ENCODE measurements around the gene KSR1.
"Not testable (repeated sequence)": the region's sequence is repeated elsewhere in the genome, so short reads cannot be mapped to it uniquely, and the experiment has no call there.

The KSR1 gene

DNA sequence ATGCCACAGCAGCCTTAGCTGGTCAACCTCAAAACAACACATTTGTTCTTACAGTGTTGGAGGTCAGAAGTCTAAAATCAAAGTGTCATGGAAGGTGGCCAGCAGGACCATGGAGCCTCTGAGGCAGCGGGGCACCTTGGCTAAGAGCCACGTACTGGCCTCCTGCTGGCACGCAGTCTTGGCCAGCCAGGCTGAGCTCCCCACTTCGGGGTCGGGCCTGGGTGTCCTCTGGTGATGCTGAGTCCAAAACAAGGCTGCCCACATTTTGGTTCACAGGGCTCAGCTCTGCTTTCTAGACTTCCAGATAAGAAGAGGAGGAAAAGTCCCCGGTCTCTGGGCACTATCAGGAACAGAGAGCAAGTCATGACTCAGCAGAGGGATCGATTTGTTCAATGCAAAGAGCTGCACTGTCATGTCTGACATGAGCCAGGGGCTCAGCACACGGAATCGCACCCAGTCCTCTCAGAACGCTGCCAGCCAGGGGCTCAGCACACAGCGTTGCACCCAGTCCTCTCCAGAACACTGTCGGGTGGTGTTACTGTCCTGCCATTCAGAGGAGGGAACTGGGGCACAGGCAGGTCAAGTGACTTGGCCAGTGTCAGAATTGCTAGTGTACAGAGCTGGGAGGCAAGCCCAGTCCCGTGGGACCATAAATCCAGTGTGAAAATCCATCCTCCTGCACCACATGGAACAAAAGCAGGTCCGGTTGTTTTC is 177.2 kb downstream of the KSR1 start:
- DNase-seq (ENCODE audit: low read depth) = no peak

DNA sequence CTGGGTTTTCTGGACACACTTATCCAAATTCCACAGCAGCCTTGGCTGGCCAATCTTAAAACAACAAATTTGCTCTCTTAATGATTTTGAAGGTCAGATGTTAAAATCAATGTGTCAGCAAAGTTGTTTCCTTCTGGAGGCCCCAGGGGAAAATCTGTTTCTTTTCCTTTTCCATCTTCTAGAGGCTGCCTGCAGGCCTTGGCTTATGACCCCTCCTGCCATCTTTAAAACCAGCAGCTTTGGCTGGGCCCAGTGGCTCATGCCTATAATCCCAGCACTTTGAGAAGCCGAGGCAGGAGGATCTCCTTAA is 177.7 kb downstream of the KSR1 start:
- DNase-seq (ENCODE audit: low read depth) = no peak

DNA sequence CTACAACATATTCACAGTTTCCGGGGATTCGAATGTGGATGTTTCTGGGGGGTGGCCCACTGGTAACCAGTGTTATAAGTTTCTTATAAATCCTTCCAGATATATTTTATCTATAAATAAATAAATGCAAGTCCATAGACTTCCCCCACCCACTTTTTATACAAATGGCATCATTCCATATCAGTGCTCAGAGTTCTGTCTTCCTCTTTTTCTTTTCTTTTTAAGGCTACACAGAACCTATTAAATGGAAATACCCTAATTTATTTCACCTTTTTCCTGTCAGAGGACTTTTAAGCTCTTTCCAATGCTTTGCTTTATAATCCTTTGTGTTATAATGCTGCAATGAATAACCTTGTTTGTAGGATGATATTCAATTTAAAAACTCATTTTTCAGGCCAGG is 178.5 kb downstream of the KSR1 start:
- DNase-seq (ENCODE audit: low read depth) = no peak

DNA sequence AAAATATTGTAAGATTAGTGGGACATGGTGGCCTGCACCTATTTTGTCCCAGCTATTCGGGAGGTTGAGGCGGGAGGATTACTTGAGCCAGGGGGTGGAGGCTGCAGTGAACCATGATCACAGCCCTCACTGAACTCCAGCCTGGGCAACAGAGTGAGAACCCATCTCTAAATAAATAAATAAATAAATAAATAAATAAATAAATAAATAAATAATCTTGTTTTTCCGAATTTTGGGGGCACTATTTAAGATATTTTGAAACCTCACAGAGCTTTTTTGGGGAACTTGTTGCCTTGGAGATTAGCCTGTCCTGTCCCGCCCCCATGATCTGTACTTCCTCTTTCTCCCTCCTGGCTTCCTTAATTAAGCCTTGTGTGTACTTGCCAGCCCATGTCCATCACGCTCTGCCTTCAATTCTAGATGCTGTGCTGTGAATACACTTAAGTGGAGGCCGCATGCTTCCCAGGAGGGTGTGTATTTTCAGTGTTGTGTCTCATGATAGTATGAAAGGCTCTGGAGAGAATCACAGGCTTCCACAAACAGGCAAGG is 179.1 kb downstream of the KSR1 start:
- no peak for DNase-seq (ENCODE audit: low read depth)

DNA sequence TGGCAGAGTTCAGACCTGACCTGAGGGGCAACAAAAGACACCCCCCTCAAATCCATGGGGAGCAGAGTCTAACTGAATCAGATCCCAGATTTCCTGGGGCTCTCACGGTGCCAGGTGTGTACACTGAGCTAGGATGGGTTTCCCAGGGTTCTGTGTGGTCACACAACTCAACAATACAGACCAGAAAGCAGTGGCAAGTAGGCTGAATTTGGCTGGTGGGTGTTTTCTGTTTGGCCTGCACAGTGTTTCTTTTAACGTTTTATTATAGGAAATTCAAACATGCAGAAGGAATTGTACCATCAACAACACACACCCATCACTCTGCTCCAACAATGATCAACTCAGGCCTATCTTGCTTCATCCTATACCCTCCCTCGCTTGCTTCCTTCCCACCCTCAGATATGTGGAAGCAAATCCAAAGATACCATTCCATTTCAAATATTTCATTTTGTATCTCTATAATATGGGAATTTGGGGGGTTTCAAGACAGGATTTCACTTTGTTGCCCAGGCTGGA is 179.8 kb downstream of the KSR1 start:
- DNase-seq (ENCODE audit: low read depth) = not testable (repeated sequence)

DNA sequence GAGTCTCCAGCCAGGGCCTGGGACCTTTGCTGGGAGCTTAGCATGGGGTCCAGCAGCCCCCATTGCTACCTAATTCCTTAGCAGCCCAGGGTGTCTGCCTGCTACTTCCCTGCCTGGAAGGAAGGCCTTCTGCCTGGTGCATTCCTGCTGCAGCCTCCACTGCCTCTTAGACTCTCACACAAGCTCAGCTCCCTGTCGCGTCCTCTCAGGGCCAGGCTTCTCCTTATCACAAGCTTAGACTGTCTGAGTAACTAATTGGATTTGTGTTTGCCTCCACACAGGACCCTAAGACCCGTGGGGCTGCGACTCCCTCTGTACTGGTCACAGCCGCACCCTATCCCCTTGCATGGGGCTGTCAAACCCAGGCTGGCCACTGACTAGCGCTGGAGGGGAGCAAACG is 181.6 kb downstream of the KSR1 start:
- not testable (repeated sequence) for DNase-seq (ENCODE audit: low read depth)

DNA sequence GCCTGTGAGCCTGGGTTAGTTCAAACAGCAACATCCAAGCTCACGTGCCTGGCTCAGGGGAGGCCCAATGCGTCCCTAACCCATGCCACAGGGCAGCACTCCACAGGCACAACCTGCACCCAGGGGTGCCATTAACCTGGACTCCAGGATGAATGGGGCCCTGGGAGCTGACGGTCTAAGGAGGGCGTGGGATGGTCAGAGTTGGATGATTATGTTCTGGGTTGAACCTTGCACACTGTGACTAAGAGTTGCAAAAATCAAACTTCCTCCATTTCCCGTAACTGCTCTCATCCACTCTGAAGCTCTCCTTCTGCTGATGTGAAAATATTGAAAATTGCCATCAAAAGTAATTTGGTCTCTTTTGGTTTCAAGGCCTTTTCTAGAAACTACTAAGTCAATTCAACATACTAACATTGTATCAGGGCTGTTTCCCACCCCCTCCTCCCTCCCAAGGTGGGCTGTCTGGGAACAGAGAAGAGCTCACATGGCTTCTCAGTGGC is 182.2 kb downstream of the KSR1 start:
- not testable (repeated sequence) for DNase-seq (ENCODE audit: low read depth)

DNA sequence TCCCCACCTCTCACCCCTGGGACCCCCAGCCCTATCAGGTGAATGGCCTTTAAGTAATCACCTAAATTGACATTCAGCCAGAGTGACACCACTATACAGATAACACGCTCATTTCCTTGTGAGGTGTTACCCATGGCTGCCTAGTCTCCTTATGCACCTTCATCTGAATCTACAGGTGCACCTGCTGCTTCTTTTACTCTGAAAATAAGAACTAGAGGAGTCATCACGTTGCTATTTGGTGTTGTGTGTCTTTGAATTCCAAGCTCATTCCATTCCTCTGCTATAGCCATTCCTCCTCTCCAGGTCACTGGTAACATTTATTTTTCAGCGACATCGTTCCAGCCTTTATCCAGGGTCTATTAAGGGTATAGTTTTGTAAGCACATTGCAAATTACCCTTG is 184.5 kb downstream of the KSR1 start:
- no peak for DNase-seq (ENCODE audit: low read depth)

DNA sequence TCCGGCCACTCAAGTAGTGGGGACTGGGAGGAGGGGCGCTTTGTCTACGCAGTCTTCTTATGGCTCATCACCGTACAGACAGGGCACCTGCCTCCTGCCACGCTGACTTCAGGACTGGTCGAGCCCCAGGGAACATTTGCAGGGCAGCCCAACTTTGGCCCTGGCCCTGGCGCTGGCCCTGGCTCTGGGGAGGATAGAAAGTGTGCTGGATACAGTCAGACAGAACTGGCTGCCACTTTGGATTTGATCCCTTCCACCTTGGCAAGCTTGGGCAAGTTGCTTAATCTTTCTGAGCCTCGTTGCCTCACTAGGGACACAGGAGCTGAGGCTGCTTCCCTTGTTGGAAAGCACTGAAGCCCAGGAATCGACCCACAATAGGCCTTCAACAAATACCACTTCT is 188.3 kb downstream of the KSR1 start:
- peak; percentile 55 for DNase-seq (ENCODE audit: low read depth)

DNA sequence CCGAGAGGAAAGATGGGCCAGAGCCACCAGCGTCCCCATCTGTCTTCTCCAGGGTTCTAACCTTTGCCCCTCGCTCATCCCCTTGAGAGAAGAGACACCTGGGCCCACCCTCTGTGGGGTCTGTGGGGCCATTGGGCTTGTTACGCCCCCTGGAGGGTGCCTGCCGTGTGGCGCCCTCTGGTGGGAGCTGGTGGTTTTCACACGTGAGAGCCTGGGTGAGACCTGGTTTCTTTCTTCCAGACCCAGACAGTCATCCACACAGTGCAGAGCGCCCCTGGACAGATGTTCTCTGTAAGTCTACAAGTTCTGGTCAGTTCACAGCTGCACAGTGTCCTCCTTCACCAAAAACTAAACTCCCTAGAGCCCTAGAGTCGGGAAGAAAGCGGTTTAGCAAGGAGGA is 189.4 kb downstream of the KSR1 start:
- DNase-seq (ENCODE audit: low read depth) = not testable (repeated sequence)

DNA sequence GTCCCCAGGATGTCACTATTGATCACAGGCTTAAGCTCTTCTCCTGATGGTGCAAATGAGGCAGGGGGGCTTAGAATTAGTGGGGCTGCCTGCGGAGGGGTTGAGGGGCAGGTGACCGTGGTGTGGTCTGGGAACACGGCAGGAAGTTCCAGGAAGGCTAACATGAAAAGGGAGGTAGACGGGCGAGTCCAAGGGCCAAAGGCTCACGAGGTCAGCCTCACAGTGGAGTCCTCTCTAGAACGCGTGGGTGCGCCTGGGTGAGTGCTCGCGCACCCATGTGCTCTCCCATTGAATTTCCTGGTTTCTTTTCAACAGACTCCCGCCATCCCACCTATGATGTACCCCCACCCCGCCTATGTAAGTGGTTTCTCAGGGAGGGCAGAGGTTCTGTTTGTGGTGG is 190.0 kb downstream of the KSR1 start:
- DNase-seq (ENCODE audit: low read depth) = no peak

DNA sequence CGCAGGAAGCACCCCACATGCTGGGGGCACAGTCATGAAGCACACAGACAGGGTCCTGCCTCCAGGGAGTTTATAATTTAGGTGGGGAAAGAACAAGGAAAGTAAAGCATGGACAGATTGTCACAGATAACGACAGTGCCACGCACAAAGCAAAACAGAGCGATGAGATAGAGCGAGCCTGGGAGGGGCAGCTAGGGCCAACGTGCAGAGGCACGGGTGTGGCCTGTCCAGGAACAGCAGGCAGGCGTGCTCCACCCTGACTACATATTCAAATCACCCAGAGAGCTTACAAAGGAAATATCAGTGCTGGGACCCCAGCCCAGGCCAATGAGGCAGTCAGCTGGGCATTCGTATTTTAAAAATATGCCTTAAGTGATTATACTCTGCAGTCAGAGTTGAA is 191.5 kb downstream of the KSR1 start:
- no peak for DNase-seq (ENCODE audit: low read depth)

DNA sequence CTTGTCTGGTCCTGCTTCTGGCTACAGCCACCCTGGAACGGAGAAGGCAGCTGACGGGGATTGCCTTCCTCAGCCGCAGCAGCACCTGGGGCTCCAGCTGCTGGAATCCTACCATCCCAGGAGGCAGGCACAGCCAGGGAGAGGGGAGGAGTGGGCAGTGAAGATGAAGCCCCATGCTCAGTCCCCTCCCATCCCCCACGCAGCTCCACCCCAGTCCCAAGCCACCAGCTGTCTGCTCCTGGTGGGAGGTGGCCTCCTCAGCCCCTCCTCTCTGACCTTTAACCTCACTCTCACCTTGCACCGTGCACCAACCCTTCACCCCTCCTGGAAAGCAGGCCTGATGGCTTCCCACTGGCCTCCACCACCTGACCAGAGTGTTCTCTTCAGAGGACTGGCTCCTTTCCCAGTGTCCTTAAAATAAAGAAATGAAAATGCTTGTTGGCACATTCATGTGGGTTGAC is 192.9 kb downstream of the KSR1 start:
- not testable (repeated sequence) for DNase-seq (ENCODE audit: low read depth)

DNA sequence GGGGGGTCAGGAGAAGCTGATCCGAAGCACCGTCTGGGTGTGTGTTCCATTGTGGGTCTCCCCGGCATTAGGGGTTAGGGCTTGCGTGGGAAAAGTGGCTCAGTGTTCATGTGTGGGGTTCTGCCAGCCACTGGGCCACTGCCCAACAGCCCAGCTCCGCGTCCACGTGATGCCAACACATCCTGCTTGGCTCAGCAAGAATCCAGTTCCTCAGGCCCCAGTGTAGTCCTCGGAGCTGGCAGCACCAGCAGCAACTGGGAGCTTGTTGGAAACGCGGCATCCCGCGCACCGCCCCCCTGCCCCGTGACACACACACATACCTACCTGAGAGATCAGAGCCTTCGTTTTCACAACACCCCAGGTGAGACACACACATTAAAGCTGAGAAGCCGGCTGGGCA is 193.7 kb downstream of the KSR1 start:
- DNase-seq (ENCODE audit: low read depth) = no peak

DNA sequence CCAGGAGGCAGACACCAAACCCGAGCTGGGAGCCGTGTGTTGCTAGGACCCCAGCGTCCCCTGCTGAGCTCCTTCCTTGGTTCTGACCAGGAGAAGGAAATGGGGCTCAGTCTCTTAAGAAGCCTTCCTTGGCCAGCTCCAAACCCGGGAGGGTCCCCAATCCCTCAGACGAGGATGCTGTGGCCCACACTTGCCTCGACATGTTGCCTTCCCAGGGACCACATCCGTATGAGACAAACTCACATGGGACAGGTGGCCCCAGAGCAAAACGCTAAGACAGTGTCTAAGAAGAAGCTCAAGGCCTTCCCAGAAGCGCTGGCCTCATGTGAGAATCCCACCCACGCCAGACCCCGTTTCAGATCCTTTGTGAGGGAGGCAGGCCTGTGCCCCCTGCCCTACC is 194.6 kb downstream of the KSR1 start:
- DNase-seq (ENCODE audit: low read depth) = no peak

DNA sequence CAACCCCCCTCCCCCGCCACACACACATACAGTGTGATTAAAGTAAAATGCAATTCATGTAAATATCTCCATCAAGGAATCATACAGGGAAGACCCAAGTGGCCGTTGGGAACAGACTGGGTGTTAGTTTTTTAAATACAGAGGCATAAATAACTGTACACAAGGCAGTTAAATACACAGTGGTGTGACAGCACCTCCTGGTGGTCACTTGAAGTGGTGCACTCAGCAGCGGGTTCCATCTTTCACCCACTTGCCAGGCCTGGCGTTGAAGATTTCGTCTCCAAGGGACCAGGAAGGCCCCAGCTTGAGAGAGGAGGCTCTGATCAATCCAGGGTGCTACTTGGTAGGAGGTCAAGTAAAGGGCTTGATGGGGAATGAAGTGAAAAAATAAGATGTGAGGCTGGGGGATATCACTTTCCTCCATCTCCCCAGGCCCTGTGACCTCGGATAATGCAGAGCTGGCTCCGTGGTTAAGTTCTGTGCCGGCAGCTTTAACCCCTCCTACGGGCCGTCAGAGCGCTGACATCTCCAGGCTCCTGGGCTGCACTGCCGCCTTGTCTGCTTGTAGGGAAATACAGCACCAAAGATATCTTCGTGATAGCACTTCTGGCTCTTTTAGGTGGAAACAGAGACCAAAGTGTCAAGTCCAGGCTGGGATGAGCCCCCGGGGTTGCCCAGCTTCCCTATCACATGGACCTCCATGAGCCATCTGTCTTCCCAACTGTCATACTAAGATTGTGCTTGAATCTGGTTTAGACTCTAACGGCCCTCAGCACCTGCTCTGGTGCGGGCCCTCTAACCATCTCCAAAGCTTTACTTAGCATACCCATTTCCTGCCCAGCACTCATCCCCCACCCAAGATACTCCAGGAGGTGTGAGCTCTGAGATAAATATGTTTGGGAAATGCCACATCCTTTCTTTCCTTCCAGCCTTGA is 195.4 kb downstream of the KSR1 start:
- DNase-seq (ENCODE audit: low read depth) = no peak

DNA sequence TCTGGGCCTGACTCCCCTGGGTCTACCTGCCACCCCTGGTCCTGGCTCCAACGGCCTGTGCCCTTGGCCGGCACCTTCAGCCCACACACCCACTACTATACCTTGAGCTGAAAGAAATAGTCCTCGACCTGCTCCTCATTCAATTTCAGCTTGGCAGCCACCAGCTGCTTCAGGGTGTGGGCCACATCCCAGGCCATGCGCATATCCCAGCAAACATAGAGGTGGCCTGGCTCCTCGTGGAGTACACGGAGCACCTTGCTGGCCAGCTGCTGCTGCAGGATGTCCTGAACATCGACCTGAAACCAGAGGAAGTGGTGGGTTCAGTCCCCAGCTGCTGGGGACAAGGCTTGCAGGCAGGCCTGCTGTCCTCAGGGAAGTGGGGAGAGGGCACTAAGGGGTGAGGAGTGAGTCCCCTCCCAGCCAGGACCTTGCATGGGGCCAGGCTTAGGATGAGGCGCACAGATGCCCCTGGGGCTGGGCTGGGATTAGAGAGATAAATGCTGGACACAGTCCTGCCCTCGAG is 197.3 kb downstream of the KSR1 start:
- not testable (repeated sequence) for DNase-seq (ENCODE audit: low read depth)

DNA sequence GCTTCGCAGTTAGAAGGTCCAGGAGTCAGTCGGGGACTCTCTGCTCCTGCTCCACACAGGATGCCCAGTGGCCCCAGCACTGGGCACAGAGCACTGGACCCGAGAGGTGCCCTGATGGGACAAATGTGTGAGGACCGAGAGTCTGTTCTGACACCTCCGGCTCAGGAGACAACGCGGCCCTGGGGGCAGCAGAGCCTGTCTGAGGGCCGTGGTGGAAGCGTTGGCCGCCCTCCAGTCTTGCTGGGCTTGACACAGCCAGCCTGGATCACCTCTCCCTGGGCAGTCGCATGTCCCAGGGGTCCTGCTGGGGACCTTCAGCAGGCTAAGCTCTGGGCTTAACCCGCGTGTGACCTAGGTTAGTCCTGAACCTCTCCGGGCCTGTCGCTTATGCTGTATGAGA is 197.9 kb downstream of the KSR1 start:
- DNase-seq (ENCODE audit: low read depth) = no peak

DNA sequence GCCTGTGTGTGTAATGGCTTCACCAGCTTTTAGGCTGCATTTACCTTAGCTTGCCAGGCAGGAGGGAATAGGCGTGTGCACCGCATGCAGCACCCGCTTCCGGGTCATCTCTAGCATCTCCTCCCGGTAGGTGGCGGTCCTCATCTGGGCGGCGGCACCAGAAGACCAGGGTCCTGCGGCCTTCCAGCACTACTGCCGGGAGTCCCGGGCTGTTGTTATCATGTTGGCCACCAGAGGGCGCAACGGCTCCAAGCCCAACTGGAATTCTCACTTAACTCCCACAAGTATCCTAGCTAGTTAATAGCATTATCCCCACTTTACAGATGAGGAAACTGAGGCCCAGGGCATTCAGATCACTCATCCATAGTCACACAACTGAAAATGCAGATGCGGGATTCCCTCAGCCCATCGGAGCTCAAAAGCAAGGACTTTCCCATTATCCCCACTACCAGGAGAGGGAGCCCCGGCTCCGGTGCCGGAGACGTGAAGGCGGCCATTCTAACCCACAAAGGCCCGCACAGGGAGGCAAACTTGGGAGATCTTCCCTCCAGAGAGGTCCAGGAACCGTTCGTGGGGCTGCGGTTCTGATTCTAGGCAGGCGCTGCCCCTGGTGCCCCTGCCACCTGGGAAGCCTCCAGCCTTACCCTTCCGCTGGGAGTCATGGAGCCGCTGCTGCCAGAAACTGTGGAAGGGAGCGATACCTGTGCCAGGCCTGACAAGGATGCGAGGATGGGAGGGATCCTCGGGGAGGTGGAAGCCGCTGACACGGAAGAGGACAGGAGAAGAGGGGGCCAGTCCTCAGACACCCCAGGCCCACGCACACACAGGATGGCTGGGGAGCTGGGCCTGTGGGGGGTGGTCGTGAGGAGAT is 198.6 kb downstream of the KSR1 start:
- DNase-seq (ENCODE audit: low read depth) = peak; percentile 42

DNA sequence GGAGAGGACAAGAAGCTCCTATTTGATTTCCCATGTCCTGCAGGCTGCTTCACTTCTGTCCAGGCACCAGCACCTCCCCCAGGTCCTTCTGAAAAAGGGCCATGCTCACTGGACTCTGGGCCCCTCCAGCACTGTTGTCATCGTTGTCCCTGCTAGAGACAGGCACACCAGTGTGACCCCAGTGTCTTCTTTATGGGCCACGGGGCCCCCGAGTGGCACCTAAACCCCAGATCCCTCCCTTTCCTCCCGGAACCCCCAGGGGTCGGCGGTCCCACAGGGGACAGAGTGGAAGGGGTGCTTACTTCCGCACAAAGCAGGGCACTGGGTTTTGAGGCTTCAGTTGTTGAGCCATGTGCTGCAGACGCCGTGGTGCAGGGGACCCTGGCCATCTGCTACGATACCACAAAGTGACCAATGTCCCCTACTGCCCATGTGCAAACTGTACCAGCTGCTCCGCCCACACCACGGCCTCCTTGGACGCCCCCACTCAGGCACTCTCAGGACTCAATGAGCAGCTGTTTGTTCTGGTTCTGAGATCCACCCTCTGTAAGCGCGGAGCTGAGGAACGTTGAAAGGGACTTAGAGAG is 199.4 kb downstream of the KSR1 start:
- not testable (repeated sequence) for DNase-seq (ENCODE audit: low read depth)

DNA sequence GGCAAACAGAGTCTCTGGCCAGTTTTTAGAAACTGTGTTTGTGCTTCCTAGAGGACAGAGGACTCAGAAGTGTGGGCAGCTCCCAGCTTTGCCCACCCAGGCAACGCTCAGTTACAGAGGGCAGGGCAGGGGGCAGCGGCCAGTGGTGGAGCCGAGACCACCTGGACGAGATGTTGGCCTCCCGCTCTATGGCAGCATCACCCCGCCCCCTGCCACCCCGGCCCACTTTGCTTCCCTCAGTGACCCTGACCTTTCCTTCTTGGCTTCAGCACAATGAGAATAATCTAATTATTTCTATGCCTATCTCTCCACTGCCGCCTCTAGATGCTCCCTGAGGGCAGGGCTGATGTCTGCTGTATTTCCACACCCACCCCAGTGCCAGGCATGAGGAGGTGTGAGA is 200.4 kb downstream of the KSR1 start:
- not testable (repeated sequence) for DNase-seq (ENCODE audit: low read depth)
